Peyer's patch (tissue), 4 donors: ENCODE results near the gene PCBP1.

ENCODE experiments used
- CTCF ChIP-seq, 6 experiments: fragments of 450-650 bp in 4 of 6; fragments of 200-600 bp in 2 of 6; sonication (generic) in 1 of 6; IDR thresholded peaks; one replicate each; pipeline ENCODE4 v1.5.1; 2017 to 2019; ENCODE audit warnings: antibody characterized with exemption in 6 of 6, mild to moderate bottlenecking in 3 of 6, moderate library complexity in 1 of 6
- POLR2A ChIP-seq, 2 donors: fragments of 450-650 bp; IDR thresholded peaks; one replicate each; pipeline ENCODE4 v1.5.1; 2017; ENCODE audit warnings: antibody characterized with exemption in 2 of 2, mild to moderate bottlenecking in 2 of 2, moderate library complexity in 2 of 2

- TF ChIP-seq CTCF (IDR thresholded peaks at IDR 0.05) (no peak), POLR2A (IDR thresholded peaks at IDR 0.05) (no peak)
These were observed 38.2 kb downstream of the PCBP1 start for GRCh38 chr2:70125498-70125898.
